KMS-11 (cell line): ENCODE measurements around the gene SASH1.

Source experiments
- H2AFZ ChIP-seq: fragments of 200-600 bp; sonication (generic); 2 replicates; pipeline ENCODE4 v1.6.1; 2016; ENCODE audit warnings: antibody characterized with exemption, mixed run types, low read depth
- H3K27ac ChIP-seq: fragments of 200-600 bp; sonication (generic); 2 replicates; pipeline ENCODE4 v1.6.1; 2016; ENCODE audit warnings: mild to moderate bottlenecking, mixed run types
- H3K27me3 ChIP-seq: fragments of 200-600 bp; sonication (generic); 2 replicates; pipeline ENCODE4 v1.6.1; 2017; ENCODE audit warnings: mild to moderate bottlenecking, low read depth, mixed run types, moderate library complexity; ENCODE audit not compliant: insufficient read depth
- H3K36me3 ChIP-seq: fragments of 200-600 bp; sonication (generic); 2 replicates; pipeline ENCODE4 v1.6.1; 2017; ENCODE audit warnings: mild to moderate bottlenecking, mixed run types; ENCODE audit not compliant: insufficient read depth
- H3K4me1 ChIP-seq: fragments of 200-600 bp; sonication (generic); 2 replicates; pipeline ENCODE4 v1.6.1; 2016; ENCODE audit warnings: mild to moderate bottlenecking, low read depth, mixed run types; ENCODE audit not compliant: poor library complexity, severe bottlenecking
- H3K4me2 ChIP-seq: fragments of 200-600 bp; sonication (generic); 2 replicates; pipeline ENCODE4 v1.7.0; 2016; ENCODE audit warnings: mild to moderate bottlenecking, mixed run types
- H3K4me3 ChIP-seq: fragments of 200-600 bp; sonication (generic); IDR thresholded peaks from 2 replicates; pipeline ENCODE4 v1.6.1; 2017; ENCODE audit warnings: low read depth, low read length, mixed read lengths; ENCODE audit not compliant: insufficient read depth
- H3K79me2 ChIP-seq: fragments of 200-600 bp; sonication (generic); 2 replicates; pipeline ENCODE4 v1.6.1; 2016; ENCODE audit warnings: low read depth, mixed run types; ENCODE audit not compliant: insufficient read depth
- H3K9ac ChIP-seq: fragments of 200-600 bp; sonication (generic); 2 replicates; pipeline ENCODE4 v1.6.1; 2016; ENCODE audit warnings: mild to moderate bottlenecking, mixed run types
- H4K20me1 ChIP-seq: fragments of 200-600 bp; sonication (generic); 2 replicates; pipeline ENCODE4 v1.6.1; 2016; ENCODE audit warnings: mild to moderate bottlenecking, mixed run types; ENCODE audit not compliant: insufficient read depth
- CTCF ChIP-seq: fragments of 200-600 bp; sonication (generic); conservative IDR thresholded peaks from 2 replicates; pipeline ENCODE4 v1.6.1; 2017; ENCODE audit warnings: low read depth, mild to moderate bottlenecking, antibody characterized with exemption, low read length, moderate library complexity, mixed read lengths

SASH1 gene

GRCh38 chr6:148517470-148517869 lies 174.8 kb downstream of the SASH1 start:
- Histone ChIP-seq H4K20me1 (no peaks in the 10 kb centered on the region), H3K9ac (no peak overlapping the region), H3K4me2 (no peak overlapping the region), H2AFZ (no peak overlapping the region), H3K27ac (no peak overlapping the region), H3K36me3 (no peaks in the 10 kb centered on the region), H3K4me3 (no peak overlapping the region), H3K27me3 (no peaks in the 10 kb centered on the region), H3K79me2 (no peaks in the 10 kb centered on the region), H3K4me1 (no peaks in the 10 kb centered on the region)
- TF ChIP-seq CTCF: no peak

- no peaks in the 10 kb centered on the region for H3K79me2 ChIP-seq
- H3K27me3 ChIP-seq: no peaks in the 10 kb centered on the region
- no peaks in the 10 kb centered on the region for H3K36me3 ChIP-seq
- no peak overlapping the region for H3K4me3 ChIP-seq
- no peaks in the 10 kb centered on the region for H4K20me1 ChIP-seq
- H2AFZ ChIP-seq: no peak overlapping the region
- no peak overlapping the region for H3K27ac ChIP-seq
- no peak overlapping the region for H3K4me2 ChIP-seq
- H3K9ac ChIP-seq: no peak overlapping the region
- no peaks in the 10 kb centered on the region for H3K4me1 ChIP-seq
- TF ChIP-seq CTCF: no peak
Measured at GRCh38 chr6:148518511-148519156, 176.0 kb downstream of the SASH1 start.

GRCh38 chr6:148520109-148520841 lies 177.6 kb downstream of the SASH1 start:
- Histone ChIP-seq H3K9ac (no peak overlapping the region), H3K4me2 (no peak overlapping the region), H3K4me1 (no peaks in the 10 kb centered on the region), H3K27me3 (no peaks in the 10 kb centered on the region), H3K79me2 (no peaks in the 10 kb centered on the region), H3K27ac (no peak overlapping the region), H4K20me1 (no peaks in the 10 kb centered on the region), H3K4me3 (no peak overlapping the region), H2AFZ (no peak overlapping the region), H3K36me3 (no peaks in the 10 kb centered on the region)
- no peak for TF ChIP-seq CTCF

- Histone ChIP-seq H4K20me1 (no peaks in the 10 kb centered on the region), H3K4me3 (no peak overlapping the region), H3K36me3 (no peaks in the 10 kb centered on the region), H3K4me1 (no peaks in the 10 kb centered on the region), H3K9ac (no peak overlapping the region), H3K27ac (no peak overlapping the region), H3K79me2 (no peaks in the 10 kb centered on the region), H3K4me2 (no peak overlapping the region), H2AFZ (no peak overlapping the region), H3K27me3 (no peaks in the 10 kb centered on the region)
- no peak for TF ChIP-seq CTCF
Measured at GRCh38 chr6:148521158-148521557, 178.5 kb downstream of the SASH1 start.
